HepG2 (cell line): Measurements from ENCODE around the gene ISY1. TPM values are rescaled to one million over a fixed set of nuclear protein-coding genes. Genes with fewer than 3 reads are reported as not detected.

Source experiments
- ATAC-seq: fragments of 200-7000 bp; cut with Tn5 transposase; 3 replicates; pipeline ENCODE4 v1.9.1; 2020; ENCODE audit warnings: mild to moderate bottlenecking, moderate library complexity
- BruUV-seq: library from RNA; stranded (reverse); fragments of 400-500 nt; replicated peaks from 2 replicates; lab custom pipeline; 2021; lab: Mats Ljungman, UMichigan
- CTCF ChIA-PET: fragments of 300-600 bp; formaldehyde crosslinking; extraction: SDS; loops from one replicate; lab custom pipeline; 2021; ENCODE audit warnings: low total read pairs, inconsistent platforms, low intra/inter-chr PET ratio; lab: Yijun Ruan, JAX
- POLR2A ChIA-PET: fragments of 350-600 bp; sonication (Branson Sonifier 250); formaldehyde crosslinking; loops from one replicate; lab custom pipeline; 2020; ENCODE audit warnings: antibody characterized with exemption, inconsistent platforms; lab: Yijun Ruan, JAX
- DNase-seq: peaks from one replicate; pipeline ENCODE4 v3.0.0-alpha.2; 2015; ENCODE audit warnings: low spot score
- FAIRE-seq: peaks from 3 replicates; lab custom pipeline; 2011; peaks lifted over from hg19 to GRCh38; lab: Jason Lieb, UNC
- H2AFZ ChIP-seq: one replicate; pipeline ENCODE4 v1.6.1; 2011; ENCODE audit warnings: low read length, inconsistent platforms
- H3K27ac ChIP-seq: fragments of 300-600 bp; 3 replicates; pipeline ENCODE4 v1.8.0; 2011; ENCODE audit warnings: mixed run types, mild to moderate bottlenecking, mixed read lengths, low read length, inconsistent platforms; ENCODE audit not compliant: insufficient read depth; ENCODE audit errors: extremely low read length
- H3K27me3 ChIP-seq, 2 experiments: fragments of 200-600 bp in 1 of 2; 2 replicates in 1 of 2; 3 replicates in 1 of 2; pipeline versions ENCODE4 v1.6.0 to v1.8.0; 2011; ENCODE audit warnings: low read length in 2 of 2, mild to moderate bottlenecking in 2 of 2, moderate library complexity in 2 of 2, inconsistent platforms in 1 of 2; ENCODE audit not compliant: insufficient read depth in 2 of 2, control insufficient read depth in 1 of 2
- H3K36me3 ChIP-seq, 2 experiments: fragments of 200-600 bp in 1 of 2; replicated peaks in 1 of 2; 2 replicates in 1 of 2; 3 replicates in 1 of 2; pipeline versions ENCODE4 v1.5.1 to v1.8.0; 2011; ENCODE audit warnings: low read length in 2 of 2, inconsistent platforms in 1 of 2; ENCODE audit not compliant: insufficient read depth in 2 of 2, control insufficient read depth in 1 of 2
- H3K4me1 ChIP-seq: 2 replicates; pipeline ENCODE4 v1.5.1; 2012; ENCODE audit warnings: low read length, inconsistent platforms; ENCODE audit not compliant: insufficient read depth
- H3K4me2 ChIP-seq: 2 replicates; pipeline ENCODE4 v1.6.0; 2011; ENCODE audit warnings: low read depth, low read length, inconsistent platforms
- H3K4me3 ChIP-seq, 3 experiments: fragments of 200-600 bp in 1 of 3; sonication (generic), shearing (Covaris generic) in 1 of 3; replicated peaks in 1 of 3; 2 replicates each; pipeline ENCODE4 v1.5.1; 2011 to 2016; ENCODE audit warnings: low read length in 3 of 3, inconsistent platforms in 2 of 3, low read depth in 2 of 3, mild to moderate bottlenecking in 2 of 3, control low read depth in 1 of 3, mixed read lengths in 1 of 3; ENCODE audit not compliant: insufficient read depth in 1 of 3
- H3K79me2 ChIP-seq: one replicate; pipeline ENCODE4 v1.6.1; 2011; ENCODE audit warnings: low read length, inconsistent platforms; ENCODE audit not compliant: insufficient read depth
- H3K9ac ChIP-seq: 2 replicates; pipeline ENCODE4 v1.6.0; 2011; ENCODE audit warnings: mild to moderate bottlenecking, low read depth, low read length, inconsistent platforms; ENCODE audit not compliant: insufficient read depth
- H3K9me3 ChIP-seq: 2 replicates; pipeline ENCODE4 v1.5.1; 2012; ENCODE audit warnings: mild to moderate bottlenecking, low read length
- H4K20me1 ChIP-seq: 2 replicates; pipeline ENCODE4 v1.6.0; 2011; ENCODE audit warnings: inconsistent platforms, mild to moderate bottlenecking, low read length, moderate library complexity; ENCODE audit not compliant: insufficient read depth
- BCL6 ChIP-seq: IDR thresholded peaks from 2 replicates; pipeline ENCODE4 v1.6.1; 2016; ENCODE audit warnings: missing genetic modification reagents, missing compliant biosample characterization
- EP300 ChIP-seq, 3 experiments: sonication (generic) in 1 of 3; formaldehyde crosslinking in 1 of 3; IDR thresholded peaks; 2 replicates each; pipeline versions ENCODE4 v1.5.1 to v1.6.1; 2011 to 2020; ENCODE audit warnings: low read depth in 2 of 3, low read length in 2 of 3, borderline replicate concordance in 1 of 3, improper control_type of control experiment in 1 of 3, mild to moderate bottlenecking in 1 of 3, missing genetic modification reagents in 1 of 3, moderate library complexity in 1 of 3
- FLYWCH1 ChIP-seq: sonication (generic); formaldehyde crosslinking; IDR thresholded peaks from 2 replicates; pipeline ENCODE4 v1.8.1; 2023; ENCODE audit warnings: mild to moderate bottlenecking, missing genetic modification reagents
- MAFF ChIP-seq: IDR thresholded peaks from 2 replicates; pipeline ENCODE4 v1.6.1; 2011; ENCODE audit warnings: low read depth, low read length, improper control_type of control experiment
- MAFK ChIP-seq, 2 experiments: IDR thresholded peaks in 1 of 2; conservative IDR thresholded peaks in 1 of 2; 2 replicates each; pipeline ENCODE4 v1.6.1; 2011; ENCODE audit warnings: improper control_type of control experiment in 2 of 2, low read length in 2 of 2
- MIER3 ChIP-seq: IDR thresholded peaks from 2 replicates; pipeline ENCODE4 v1.6.1; 2016; ENCODE audit warnings: missing compliant biosample characterization, borderline replicate concordance
- NCOR1 ChIP-seq: fragments of 200-600 bp; sonication (generic); IDR thresholded peaks from 2 replicates; pipeline ENCODE4 v1.7.0; 2017; ENCODE audit warnings: antibody characterized with exemption, low read length, borderline replicate concordance
- PHF8 ChIP-seq: sonication (generic); formaldehyde crosslinking; IDR thresholded peaks from 2 replicates; pipeline ENCODE4 v1.5.0; 2020; ENCODE audit warnings: missing genetic modification reagents
- PLRG1 ChIP-seq: fragments of 450-650 bp; conservative IDR thresholded peaks from 2 replicates; pipeline ENCODE4 v1.6.1; 2016
- SAP130 ChIP-seq: IDR thresholded peaks from 2 replicates; pipeline ENCODE4 v1.6.1; 2016; ENCODE audit warnings: low read depth
- ZFP90 ChIP-seq: sonication (generic); formaldehyde crosslinking; IDR thresholded peaks from 2 replicates; pipeline ENCODE4 v1.8.0; 2022; ENCODE audit warnings: missing genetic modification reagents, mild to moderate bottlenecking, inconsistent platforms, borderline replicate concordance
- ZKSCAN1 ChIP-seq: fragments of 150-350 bp; IDR thresholded peaks from 2 replicates; pipeline ENCODE4 v1.6.1; 2014; ENCODE audit warnings: low read length
- ZNF274 ChIP-seq: sonication (generic); formaldehyde crosslinking; IDR thresholded peaks from 2 replicates; pipeline ENCODE4 v1.5.1; 2020; ENCODE audit warnings: mild to moderate bottlenecking, missing genetic modification reagents
- WGBS: methylation state at CpG from one replicate; pipeline ENCODE4 v1.1.6; 2017; ENCODE audit warnings: low lambda C conversion rate; 5-methylcytosine and 5-hydroxymethylcytosine counted together
- in situ Hi-C: cut with HindIII; loops from 2 replicates; pipeline ENCODE4 v1.10.0; 2017; ENCODE audit warnings: low pct_unique_long_range_greater_than_20kb; ENCODE audit not compliant: extremely low pct_ligation_motif_present
- intact Hi-C: fragments of 100-400 bp; cut with micrococcal nuclease; formaldehyde crosslinking; loops from one replicate; pipeline ENCODE4 v1.10.0; 2022; ENCODE audit not compliant: unreplicated experiment
- polyA plus RNA-seq, 8 experiments: library from polyadenylated mRNA; depleted of rRNA in 3 of 8; stranded (reverse) in 7 of 8; unstranded in 1 of 8; fragments of >200 nt; fragmentation: Illumina TruSeq in 4 of 8; extraction: Trizol in 4 of 8; gene quantifications; 2 replicates each; pipeline versions ENCODE4 v1.2.1 to v1.2.3, GENCODE V29; 2011 to 2016; ENCODE audit warnings: low read depth in 4 of 8, missing spikeins in 1 of 8, mixed read lengths in 1 of 8; ENCODE audit not compliant: insufficient read depth in 1 of 8
- total RNA-seq, 5 experiments: library from RNA; depleted of rRNA; stranded (reverse); fragments of >200 nt; fragmentation: Illumina TruSeq; extraction: Trizol; gene quantifications; 2 replicates each; pipeline ENCODE4 v1.2.3, GENCODE V29; 2016; ENCODE audit warnings: low read depth in 1 of 5
- TF ChIP-seq, protein P1 (sequence below): sonication (generic); formaldehyde crosslinking; IDR thresholded peaks from 2 replicates; pipeline ENCODE4 v1.5.0; 2020; ENCODE audit warnings: mild to moderate bottlenecking, missing genetic modification reagents
- TF ChIP-seq, protein P2 (sequence below): fragments of 450-650 bp; IDR thresholded peaks from 2 replicates; pipeline ENCODE4 v1.6.1; 2016

Gene ISY1
- total and polyA plus RNA-seq, 2 of the 13 experiments (the other 11 are each of a cell fraction or from before 2014, with no cell fraction given), result 21.0 to 39.1 TPM

DNA sequence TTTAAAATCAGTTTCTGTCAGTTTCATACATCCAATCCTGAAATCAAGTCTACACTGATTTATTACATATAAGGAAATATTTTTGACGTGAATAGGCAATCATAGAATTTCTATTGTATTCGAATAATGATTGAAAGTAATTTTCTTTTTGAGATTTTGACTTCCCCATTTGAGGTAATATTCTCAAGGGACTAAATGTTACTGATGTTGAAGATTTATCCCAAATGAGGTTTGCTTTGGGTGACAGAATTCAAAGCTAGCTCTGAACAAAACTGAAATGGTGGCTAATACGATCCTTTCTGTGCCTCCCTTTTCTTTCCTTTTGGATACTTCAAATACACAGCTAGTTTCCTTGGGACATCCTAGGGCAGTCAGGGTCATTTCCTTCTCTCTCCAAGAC is 35.7 kb upstream of the ISY1 start:
- H3K27me3 ChIP-seq, result no peaks in the 10 kb centered on the region
- H3K27ac ChIP-seq, result no peak overlapping the region
- no peaks in the 10 kb centered on the region for H3K36me3 ChIP-seq
- H3K9ac ChIP-seq, result no peak overlapping the region
- 50% methylated on average over 3 of the region's 3 CpGs for WGBS
- FAIRE-seq, result no peak
- no peaks in the 10 kb centered on the region for H3K9me3 ChIP-seq
- no peak overlapping the region for H3K4me2 ChIP-seq
- DNase-seq, result no peak
- H4K20me1 ChIP-seq, result no peaks in the 10 kb centered on the region
- TF ChIP-seq SAP130 (CRISPR knock-in tag) (no peak), PHF8 (CRISPR knock-in tag) (no peak), MIER3 (no peak), ZFP90 (CRISPR knock-in tag) (no peak)
- intact Hi-C loops (no loop called here), in situ Hi-C loops (no loop called here)
- no peak for ATAC-seq
- no peak overlapping the region for H2AFZ ChIP-seq
- CTCF ChIA-PET, result no interaction called here
- no TSS peak for BruUV-seq
- H3K4me3 ChIP-seq, result no peak overlapping the region
- 0 out of 2 replicates have a peak, but pooled peaks cover 8% of the 10 kb centered on the region for H3K4me1 ChIP-seq
- POLR2A ChIA-PET, result interaction anchor here (1.0 kb wide), 1 partner anchor 13 kb away, joined by 6 read pairs; the partner anchor contains the start of gene CNBP
- H3K79me2 ChIP-seq, result no peaks in the 10 kb centered on the region

DNA sequence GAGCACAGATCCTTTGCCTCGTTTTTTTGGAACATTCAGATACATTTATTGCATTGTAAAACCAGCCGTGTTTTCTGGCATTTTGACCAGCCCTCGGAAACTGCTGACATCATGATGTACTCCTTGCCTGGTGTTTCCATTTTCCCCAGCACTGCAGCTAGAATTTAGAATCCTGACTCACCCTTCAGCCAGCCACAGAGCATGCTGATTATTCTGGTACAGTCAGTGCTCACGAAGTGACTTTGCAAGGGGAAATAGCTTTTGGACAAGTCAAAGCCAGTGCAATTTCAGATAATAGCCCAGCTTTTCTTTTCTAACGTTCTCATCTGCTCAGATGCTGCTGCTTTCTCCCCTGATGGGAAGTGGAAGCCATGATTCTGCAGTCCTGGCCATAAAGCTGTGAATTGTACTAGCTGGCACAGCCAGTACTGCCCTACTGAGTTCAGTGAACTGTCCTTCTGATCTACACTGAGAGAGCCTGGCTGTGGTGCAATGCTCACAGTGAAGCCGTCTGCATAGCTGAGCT is 34.9 kb upstream of the ISY1 start:
- Histone ChIP-seq H3K27ac (no peak overlapping the region), H4K20me1 (no peaks in the 10 kb centered on the region), H2AFZ (peak overlapping the region; percentile 46), H3K4me2 (peak overlapping the region; percentile 54), H3K79me2 (no peaks in the 10 kb centered on the region), H3K36me3 (no peaks in the 10 kb centered on the region), H3K9me3 (no peaks in the 10 kb centered on the region), H3K9ac (0 out of 2 replicates have a peak overlapping the region, but pooled peaks have one; percentile 13), H3K4me1 (0 out of 2 replicates have a peak, but pooled peaks cover 8% of the 10 kb centered on the region), H3K4me3 (no peak overlapping the region), H3K27me3 (no peaks in the 10 kb centered on the region)
- FAIRE-seq (peak; percentile 32), ATAC-seq (peak; percentile 99), DNase-seq (peak; percentile 16)
- ChIA-PET CTCF (no interaction called here), POLR2A (interaction anchor here (1.0 kb wide), 1 partner anchor 12 kb away, joined by 6 read pairs; the partner anchor contains the start of gene CNBP)
- intact Hi-C loops (no loop called here), in situ Hi-C loops (no loop called here)
- BruUV-seq, result no TSS peak
- WGBS, result 8% methylated on average over 6 of the region's 6 CpGs
- TF ChIP-seq NCOR1 (no peak), EP300 (IDR thresholded peaks at IDR 0.05; ENCODE audit: low read depth in 2 of 2, low read length in 2 of 2) (no peak), EP300 (CRISPR knock-in tag; IDR thresholded peaks at IDR 0.05; ENCODE audit: borderline replicate concordance) (no peak), MAFK (conservative IDR thresholded peaks at IDR 0.05 in 1 of 2, IDR thresholded peaks at IDR 0.05 in 1 of 2; ENCODE audit: low read length in 2 of 2) (peak; percentile 65 to 73), PLRG1 (no peak), ZNF274 (CRISPR knock-in tag) (no peak), ZKSCAN1 (peak; percentile 43; the same call in 1 of the 2 replicates), FLYWCH1 (CRISPR knock-in tag) (no peak), MAFF (peak; percentile 70), BCL6 (CRISPR knock-in tag) (no peak)
- TF ChIP-seq, protein P1, sequence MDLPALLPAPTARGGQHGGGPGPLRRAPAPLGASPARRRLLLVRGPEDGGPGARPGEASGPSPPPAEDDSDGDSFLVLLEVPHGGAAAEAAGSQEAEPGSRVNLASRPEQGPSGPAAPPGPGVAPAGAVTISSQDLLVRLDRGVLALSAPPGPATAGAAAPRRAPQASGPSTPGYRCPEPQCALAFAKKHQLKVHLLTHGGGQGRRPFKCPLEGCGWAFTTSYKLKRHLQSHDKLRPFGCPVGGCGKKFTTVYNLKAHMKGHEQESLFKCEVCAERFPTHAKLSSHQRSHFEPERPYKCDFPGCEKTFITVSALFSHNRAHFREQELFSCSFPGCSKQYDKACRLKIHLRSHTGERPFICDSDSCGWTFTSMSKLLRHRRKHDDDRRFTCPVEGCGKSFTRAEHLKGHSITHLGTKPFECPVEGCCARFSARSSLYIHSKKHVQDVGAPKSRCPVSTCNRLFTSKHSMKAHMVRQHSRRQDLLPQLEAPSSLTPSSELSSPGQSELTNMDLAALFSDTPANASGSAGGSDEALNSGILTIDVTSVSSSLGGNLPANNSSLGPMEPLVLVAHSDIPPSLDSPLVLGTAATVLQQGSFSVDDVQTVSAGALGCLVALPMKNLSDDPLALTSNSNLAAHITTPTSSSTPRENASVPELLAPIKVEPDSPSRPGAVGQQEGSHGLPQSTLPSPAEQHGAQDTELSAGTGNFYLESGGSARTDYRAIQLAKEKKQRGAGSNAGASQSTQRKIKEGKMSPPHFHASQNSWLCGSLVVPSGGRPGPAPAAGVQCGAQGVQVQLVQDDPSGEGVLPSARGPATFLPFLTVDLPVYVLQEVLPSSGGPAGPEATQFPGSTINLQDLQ (CRISPR knock-in tag), result no peak
- TF ChIP-seq, protein P2, sequence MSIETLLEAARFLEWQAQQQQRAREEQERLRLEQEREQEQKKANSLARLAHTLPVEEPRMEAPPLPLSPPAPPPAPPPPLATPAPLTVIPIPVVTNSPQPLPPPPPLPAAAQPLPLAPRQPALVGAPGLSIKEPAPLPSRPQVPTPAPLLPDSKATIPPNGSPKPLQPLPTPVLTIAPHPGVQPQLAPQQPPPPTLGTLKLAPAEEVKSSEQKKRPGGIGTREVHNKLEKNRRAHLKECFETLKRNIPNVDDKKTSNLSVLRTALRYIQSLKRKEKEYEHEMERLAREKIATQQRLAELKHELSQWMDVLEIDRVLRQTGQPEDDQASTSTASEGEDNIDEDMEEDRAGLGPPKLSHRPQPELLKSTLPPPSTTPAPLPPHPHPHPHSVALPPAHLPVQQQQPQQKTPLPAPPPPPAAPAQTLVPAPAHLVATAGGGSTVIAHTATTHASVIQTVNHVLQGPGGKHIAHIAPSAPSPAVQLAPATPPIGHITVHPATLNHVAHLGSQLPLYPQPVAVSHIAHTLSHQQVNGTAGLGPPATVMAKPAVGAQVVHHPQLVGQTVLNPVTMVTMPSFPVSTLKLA, result no peak
